ENCODE data around the gene HOXB9.

DNA sequence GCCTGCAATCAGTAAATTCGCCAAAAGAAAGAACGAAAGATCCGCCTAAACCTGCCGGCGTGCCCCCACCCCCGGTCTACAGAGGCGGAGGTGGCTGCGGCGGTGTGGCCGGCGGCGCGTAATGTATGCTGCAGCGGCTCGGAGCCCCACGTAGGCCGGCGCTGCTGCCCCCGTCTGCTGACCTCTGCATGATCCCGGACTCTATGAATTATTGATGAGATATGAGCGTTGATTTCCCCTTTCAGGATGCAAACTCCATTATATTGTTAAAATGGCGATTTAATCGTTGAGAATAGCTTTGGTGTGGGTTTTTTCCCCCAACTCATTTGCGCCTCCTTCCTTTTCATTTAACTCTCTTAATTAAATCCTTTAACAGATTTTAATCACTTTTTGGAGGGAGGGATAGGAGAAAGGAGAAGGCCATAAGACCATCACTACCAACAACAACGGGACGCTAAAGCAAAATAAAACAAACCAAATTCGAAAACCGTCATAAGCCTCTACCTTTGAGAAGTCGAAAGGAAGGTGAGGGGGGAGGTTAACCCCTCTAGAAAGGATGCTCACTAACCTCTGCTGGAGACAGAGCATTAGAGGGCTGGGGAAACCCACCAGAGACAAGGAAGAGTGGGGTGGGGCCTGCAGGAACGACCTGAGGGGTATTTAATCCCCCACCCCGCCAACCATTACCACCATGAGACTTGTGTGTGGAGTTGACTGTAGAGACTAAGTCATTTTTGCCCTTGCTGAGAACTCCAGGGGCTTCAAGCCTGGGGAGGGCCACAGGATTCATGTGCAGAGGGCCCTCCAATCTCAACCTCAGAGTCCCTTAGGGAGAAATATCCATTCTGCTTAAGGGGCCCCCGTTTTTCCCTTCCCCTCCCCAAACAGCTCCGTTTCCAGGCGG, 39.6 kb downstream of the HOXB9 start:
- TF ChIP-seq, protein P1, sequence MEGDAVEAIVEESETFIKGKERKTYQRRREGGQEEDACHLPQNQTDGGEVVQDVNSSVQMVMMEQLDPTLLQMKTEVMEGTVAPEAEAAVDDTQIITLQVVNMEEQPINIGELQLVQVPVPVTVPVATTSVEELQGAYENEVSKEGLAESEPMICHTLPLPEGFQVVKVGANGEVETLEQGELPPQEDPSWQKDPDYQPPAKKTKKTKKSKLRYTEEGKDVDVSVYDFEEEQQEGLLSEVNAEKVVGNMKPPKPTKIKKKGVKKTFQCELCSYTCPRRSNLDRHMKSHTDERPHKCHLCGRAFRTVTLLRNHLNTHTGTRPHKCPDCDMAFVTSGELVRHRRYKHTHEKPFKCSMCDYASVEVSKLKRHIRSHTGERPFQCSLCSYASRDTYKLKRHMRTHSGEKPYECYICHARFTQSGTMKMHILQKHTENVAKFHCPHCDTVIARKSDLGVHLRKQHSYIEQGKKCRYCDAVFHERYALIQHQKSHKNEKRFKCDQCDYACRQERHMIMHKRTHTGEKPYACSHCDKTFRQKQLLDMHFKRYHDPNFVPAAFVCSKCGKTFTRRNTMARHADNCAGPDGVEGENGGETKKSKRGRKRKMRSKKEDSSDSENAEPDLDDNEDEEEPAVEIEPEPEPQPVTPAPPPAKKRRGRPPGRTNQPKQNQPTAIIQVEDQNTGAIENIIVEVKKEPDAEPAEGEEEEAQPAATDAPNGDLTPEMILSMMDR (IDR thresholded peaks at IDR 0.05; ENCODE audit: borderline replicate concordance, extremely low read depth, low read length, poor library complexity, severe bottlenecking): no peak
- no peak for TF ChIP-seq EZH2 (IDR thresholded peaks at IDR 0.05; ENCODE audit: borderline replicate concordance, low read depth, low read length, severe bottlenecking)
